ENCODE results near the gene PFKFB3. TPM values are rescaled to one million over a fixed set of nuclear protein-coding genes. Genes with fewer than 3 reads are reported as not detected.

Gene PFKFB3
- total and polyA plus RNA-seq, 2 of the 13 experiments (the other 11 are each of a cell fraction or from before 2014, with no cell fraction given), result 1.2 to 13.3 TPM

GRCh38 chr10:6186894-6187256 is 15.9 kb upstream of the PFKFB3 start (continued):
- TF ChIP-seq TGIF2 (CRISPR knock-in tag; IDR thresholded peaks at IDR 0.05), result no peak

- ChIA-PET CTCF (ENCODE audit: low intra/inter-chr PET ratio, low total read pairs) (no interaction called here), POLR2A (no interaction called here)
- Histone ChIP-seq H2AFZ (ENCODE audit: low read length) (no peak overlapping the region), H3K79me2 (ENCODE audit: insufficient read depth, low read length) (no peaks in the 10 kb centered on the region), H4K20me1 (ENCODE audit: insufficient read depth, low read length) (no peaks in the 10 kb centered on the region), H3K4me3 (replicated peaks in 1 of 3; ENCODE audit: insufficient read depth in 1 of 3, low read depth in 2 of 3, low read length in 3 of 3) (no peak overlapping the region), H3K9ac (ENCODE audit: insufficient read depth, low read depth, low read length) (no peak overlapping the region), H3K36me3 (replicated peaks in 1 of 2; ENCODE audit: control insufficient read depth in 1 of 2, insufficient read depth in 2 of 2, low read length in 2 of 2) (no peaks in the 10 kb centered on the region), H3K4me1 (ENCODE audit: insufficient read depth, low read length) (no peaks in the 10 kb centered on the region), H3K4me2 (ENCODE audit: low read depth, low read length) (no peak overlapping the region), H3K9me3 (ENCODE audit: low read length) (no peaks in the 10 kb centered on the region), H3K27me3 (ENCODE audit: control insufficient read depth in 1 of 2, insufficient read depth in 2 of 2, low read length in 2 of 2) (peaks cover 0 to under 1% of the 10 kb centered on the region in 2 experiments; a peak in 2 of 5 replicates), H3K27ac (ENCODE audit: extremely low read length, insufficient read depth, low read length) (no peak overlapping the region)
- 75% methylated on average over 6 of the region's 6 CpGs for WGBS (ENCODE audit: low lambda C conversion rate)
- in situ Hi-C loops (cut with HindIII; ENCODE audit: extremely low pct_ligation_motif_present, low pct_unique_long_range_greater_than_20kb) (no loop called here), intact Hi-C loops (cut with micrococcal nuclease; ENCODE audit: unreplicated experiment) (no loop called here)
- DNase-seq (ENCODE audit: low spot score) (no peak), ATAC-seq (no peak), FAIRE-seq (no peak)
- BruUV-seq (replicated peaks), result no TSS peak
- TF ChIP-seq CHCHD3 (CRISPR knock-in tag; IDR thresholded peaks at IDR 0.05), result no peak
- TF ChIP-seq POLR2AphosphoS2 (IDR thresholded peaks at IDR 0.05; ENCODE audit: low read depth, low read length), result no peak
- TF ChIP-seq ZNF207 (IDR thresholded peaks at IDR 0.05; ENCODE audit: borderline replicate concordance), result no peak
- TF ChIP-seq FOXA1 (IDR thresholded peaks at IDR 0.05), result no peak
- TF ChIP-seq FOXA1 (CRISPR knock-in tag; IDR thresholded peaks at IDR 0.05), result no peak
- no peak for TF ChIP-seq THAP8 (CRISPR knock-in tag; IDR thresholded peaks at IDR 0.05; ENCODE audit: borderline replicate concordance)
- TF ChIP-seq, protein P1, sequence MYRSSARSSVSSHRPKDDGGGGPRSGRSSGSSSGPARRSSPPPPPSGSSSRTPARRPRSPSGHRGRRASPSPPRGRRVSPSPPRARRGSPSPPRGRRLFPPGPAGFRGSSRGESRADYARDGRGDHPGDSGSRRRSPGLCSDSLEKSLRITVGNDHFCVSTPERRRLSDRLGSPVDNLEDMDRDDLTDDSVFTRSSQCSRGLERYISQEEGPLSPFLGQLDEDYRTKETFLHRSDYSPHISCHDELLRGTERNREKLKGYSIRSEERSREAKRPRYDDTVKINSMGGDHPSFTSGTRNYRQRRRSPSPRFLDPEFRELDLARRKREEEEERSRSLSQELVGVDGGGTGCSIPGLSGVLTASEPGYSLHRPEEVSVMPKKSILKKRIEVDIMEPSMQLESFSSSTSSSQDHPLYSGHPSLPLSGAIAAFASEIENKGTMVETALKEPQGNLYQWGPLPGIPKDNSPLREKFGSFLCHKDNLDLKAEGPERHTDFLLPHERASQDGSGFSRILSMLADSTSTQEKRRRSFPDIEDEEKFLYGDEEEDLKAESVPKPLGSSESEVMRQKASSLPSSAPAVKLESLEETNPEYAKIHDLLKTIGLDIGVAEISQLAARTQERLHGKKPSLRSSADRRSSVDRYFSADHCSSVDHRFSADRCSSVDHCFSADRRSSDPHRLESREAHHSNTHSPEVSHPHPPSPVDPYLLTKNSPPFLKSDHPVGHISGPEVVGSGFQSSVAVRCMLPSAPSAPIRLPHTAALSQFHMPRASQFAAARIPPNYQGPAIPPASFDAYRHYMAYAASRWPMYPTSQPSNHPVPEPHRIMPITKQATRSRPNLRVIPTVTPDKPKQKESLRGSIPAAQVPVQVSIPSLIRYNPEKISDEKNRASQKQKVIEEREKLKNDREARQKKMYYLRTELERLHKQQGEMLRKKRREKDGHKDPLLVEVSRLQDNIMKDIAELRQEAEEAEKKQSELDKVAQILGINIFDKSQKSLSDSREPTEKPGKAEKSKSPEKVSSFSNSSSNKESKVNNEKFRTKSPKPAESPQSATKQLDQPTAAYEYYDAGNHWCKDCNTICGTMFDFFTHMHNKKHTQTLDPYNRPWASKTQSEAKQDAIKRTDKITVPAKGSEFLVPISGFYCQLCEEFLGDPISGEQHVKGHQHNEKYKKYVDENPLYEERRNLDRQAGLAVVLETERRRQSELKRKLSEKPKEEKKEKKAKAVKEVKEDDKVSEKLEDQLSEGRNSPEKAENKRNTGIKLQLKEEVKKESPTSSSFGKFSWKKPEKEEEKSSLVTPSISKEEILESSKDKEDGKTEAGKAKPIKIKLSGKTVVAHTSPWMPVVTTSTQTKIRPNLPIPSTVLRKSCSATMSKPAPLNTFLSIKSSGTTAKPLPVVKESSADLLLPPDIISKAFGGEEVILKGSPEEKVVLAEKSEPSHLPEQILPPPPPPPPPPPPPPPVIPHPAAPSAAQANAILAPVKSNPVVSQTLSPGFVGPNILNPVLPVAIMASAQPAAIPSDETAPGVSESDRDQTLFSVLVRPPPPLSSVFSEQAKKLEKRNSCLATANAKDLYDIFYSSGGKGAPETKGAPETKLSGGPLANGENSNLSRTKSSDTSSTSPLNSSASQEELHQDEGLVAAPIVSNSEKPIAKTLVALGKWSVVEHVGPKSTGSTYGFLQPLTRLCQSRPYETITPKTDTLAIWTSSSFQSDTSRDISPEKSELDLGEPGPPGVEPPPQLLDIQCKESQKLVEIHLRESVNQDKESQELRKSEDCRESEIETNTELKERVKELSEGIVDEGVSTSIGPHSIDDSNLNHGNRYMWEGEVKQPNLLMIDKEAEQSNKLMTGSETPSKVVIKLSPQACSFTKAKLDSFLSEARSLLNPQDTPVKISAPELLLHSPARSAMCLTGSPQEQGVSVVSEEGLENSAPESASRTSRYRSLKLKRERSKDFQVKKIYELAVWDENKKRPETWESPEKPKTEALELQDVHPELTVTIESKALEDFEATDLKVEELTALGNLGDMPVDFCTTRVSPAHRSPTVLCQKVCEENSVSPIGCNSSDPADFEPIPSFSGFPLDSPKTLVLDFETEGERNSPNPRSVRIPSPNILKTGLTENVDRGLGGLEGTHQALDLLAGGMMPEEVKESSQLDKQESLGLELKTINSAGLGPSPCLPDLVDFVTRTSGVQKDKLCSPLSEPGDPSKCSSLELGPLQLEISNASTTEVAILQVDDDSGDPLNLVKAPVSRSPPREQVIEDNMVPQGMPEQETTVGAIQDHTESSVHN (CRISPR knock-in tag; IDR thresholded peaks at IDR 0.05), result no peak
- no peak for TF ChIP-seq ZXDC (CRISPR knock-in tag; IDR thresholded peaks at IDR 0.05)
- no peak for TF ChIP-seq KLF6 (CRISPR knock-in tag; IDR thresholded peaks at IDR 0.05)
- TF ChIP-seq KDM1A (CRISPR knock-in tag; IDR thresholded peaks at IDR 0.05), result no peak
- no peak for TF ChIP-seq ZKSCAN5 (CRISPR knock-in tag; IDR thresholded peaks at IDR 0.05)
- TF ChIP-seq MTA1 (CRISPR knock-in tag; IDR thresholded peaks at IDR 0.05; ENCODE audit: borderline replicate concordance), result no peak
- TF ChIP-seq MAFK (conservative IDR thresholded peaks at IDR 0.05 in 1 of 2, IDR thresholded peaks at IDR 0.05 in 1 of 2; ENCODE audit: low read length in 2 of 2), result no peak
Observed at GRCh38 chr10:6187278-6187677, 15.5 kb upstream of the PFKFB3 start.
